HG02970 (cell line): ENCODE data around the gene ARHGAP40.

ENCODE experiments used
- ATAC-seq: cut with Tn5 transposase; IDR thresholded peaks from one replicate; pipeline ENCODE4 v1.9.1; 2021; ENCODE audit warnings: mild to moderate bottlenecking, moderate library complexity, moderate number of reproducible peaks; ENCODE audit not compliant: unreplicated experiment, low FRiP score

The ARHGAP40 gene

GRCh38 chr20:38601216-38602184 is at the start of gene ARHGAP40:
ARHGAP40 (plus strand) TSS chr20:38601809.
- no peak for ATAC-seq

- ATAC-seq: no peak
These were observed 46.6 kb upstream of the ARHGAP40 start for GRCh38 chr20:38554986-38555385.

- ATAC-seq: no peak
These were observed 46.2 kb upstream of the ARHGAP40 start for GRCh38 chr20:38555395-38555794.

- no peak for ATAC-seq
These were observed 44.4 kb upstream of the ARHGAP40 start for GRCh38 chr20:38557174-38557573.

- ATAC-seq: no peak
These were observed 42.8 kb upstream of the ARHGAP40 start for GRCh38 chr20:38558596-38559360.

- ATAC-seq: no peak
These were observed 41.8 kb upstream of the ARHGAP40 start for GRCh38 chr20:38559764-38560163.

- ATAC-seq: no peak
These were observed 37.7 kb upstream of the ARHGAP40 start for GRCh38 chr20:38563802-38564431.

GRCh38 chr20:38564680-38565079 is 36.9 kb upstream of the ARHGAP40 start:
- ATAC-seq: no peak

GRCh38 chr20:38566036-38566598 is 35.5 kb upstream of the ARHGAP40 start:
- ATAC-seq: no peak

- no peak for ATAC-seq
These were observed 31.7 kb upstream of the ARHGAP40 start for GRCh38 chr20:38569747-38570525.

GRCh38 chr20:38573413-38573812 is 28.2 kb upstream of the ARHGAP40 start:
- no peak for ATAC-seq

GRCh38 chr20:38579219-38579910 is 22.2 kb upstream of the ARHGAP40 start:
- no peak for ATAC-seq

- ATAC-seq: no peak
These were observed 21.7 kb upstream of the ARHGAP40 start for GRCh38 chr20:38579921-38580320.

- no peak for ATAC-seq
These were observed 20.6 kb upstream of the ARHGAP40 start, which contains the start of gene ADIG for GRCh38 chr20:38581013-38581412. ADIG (plus strand) TSS chr20:38581197; CDS start chr20:38581251, 54 bp downstream.

GRCh38 chr20:38581830-38582358 is 19.7 kb upstream of the ARHGAP40 start:
- ATAC-seq: no peak

GRCh38 chr20:38583306-38583705 is 18.3 kb upstream of the ARHGAP40 start:
- no peak for ATAC-seq

GRCh38 chr20:38584099-38584763 is 17.4 kb upstream of the ARHGAP40 start:
- ATAC-seq: no peak

GRCh38 chr20:38585404-38586180 is 16.0 kb upstream of the ARHGAP40 start:
- ATAC-seq: no peak
